Vagina (tissue), 2 donors: ENCODE measurements around the gene CDH4. TPM values are rescaled to one million over a fixed set of nuclear protein-coding genes. Genes with fewer than 3 reads are reported as not detected.

Experiments used
- DNase-seq, 2 donors: peaks; one replicate each; pipeline ENCODE4 v3.0.0-alpha.2; 2017; ENCODE audit errors: extremely low spot score in 2 of 2
- H3K27ac ChIP-seq: fragments of 200-600 bp; sonication (generic); one replicate; pipeline ENCODE4 v1.5.1; 2019
- H3K27me3 ChIP-seq: fragments of 200-600 bp; sonication (generic); one replicate; pipeline ENCODE4 v1.5.1; 2019
- H3K36me3 ChIP-seq, 2 donors: fragments of 200-600 bp; sonication (generic); one replicate each; pipeline ENCODE4 v1.5.1; 2017 to 2019
- H3K4me1 ChIP-seq: fragments of 200-600 bp; sonication (generic); one replicate; pipeline ENCODE4 v1.5.1; 2019
- H3K4me3 ChIP-seq, 2 donors: fragments of 200-600 bp; sonication (generic); 1 replicate in 1 of 2; 2 replicates in 1 of 2; pipeline ENCODE4 v1.5.1; 2016 to 2019
- H3K9me3 ChIP-seq: fragments of 200-600 bp; sonication (generic); one replicate; pipeline ENCODE4 v1.5.1; 2019
- CTCF ChIP-seq, 3 experiments: fragments of 450-650 bp in 2 of 3; fragments of 200-600 bp in 1 of 3; sonication (generic) in 1 of 3; IDR thresholded peaks; one replicate each; pipeline ENCODE4 v1.5.1; 2017 to 2019; ENCODE audit warnings: antibody characterized with exemption in 3 of 3, mild to moderate bottlenecking in 2 of 3, moderate library complexity in 2 of 3
- POLR2A ChIP-seq, 2 donors: fragments of 450-650 bp; IDR thresholded peaks; one replicate each; pipeline ENCODE4 v1.6.1; 2017; ENCODE audit warnings: antibody characterized with exemption in 2 of 2, mild to moderate bottlenecking in 2 of 2, moderate library complexity in 2 of 2
- POLR2AphosphoS5 ChIP-seq, 2 donors: sonication (generic); formaldehyde crosslinking; IDR thresholded peaks; one replicate each; pipeline ENCODE4 v1.9.0; 2017; ENCODE audit warnings: antibody characterized with exemption in 2 of 2, mild to moderate bottlenecking in 2 of 2, low read depth in 1 of 2; ENCODE audit not compliant: insufficient read depth in 1 of 2
- intact Hi-C: fragments of 100-400 bp; cut with DNase I; formaldehyde crosslinking; loops from one replicate; pipeline ENCODE4 v1.15.1; 2023
- total RNA-seq: library from RNA; depleted of rRNA; stranded (reverse); fragments of >200 nt; gene quantifications from one replicate; pipeline ENCODE4 v1.2.3, GENCODE V29; 2016

The CDH4 gene
- total RNA-seq, 1 donor from 2014 or later: 0.25 TPM

GRCh38 chr20:61723529-61724257 lies 471.6 kb downstream of the CDH4 start:
- no peaks in the 10 kb centered on the region for H3K9me3 ChIP-seq
- H3K27me3 ChIP-seq: no peaks in the 10 kb centered on the region
- intact Hi-C loops: no loop called here
- H3K4me3 ChIP-seq: no peak overlapping the region
- TF ChIP-seq POLR2AphosphoS5 (IDR thresholded peaks at IDR 0.05; ENCODE audit: insufficient read depth in 1 of 2, low read depth in 1 of 2) (no peak), POLR2A (IDR thresholded peaks at IDR 0.05) (no peak), CTCF (IDR thresholded peaks at IDR 0.05) (no peak)
- H3K36me3 ChIP-seq: no peaks in the 10 kb centered on the region
- H3K27ac ChIP-seq: no peak overlapping the region
- H3K4me1 ChIP-seq: no peaks in the 10 kb centered on the region
- no peak for DNase-seq

- no peak overlapping the region for H3K4me3 ChIP-seq
- H3K9me3 ChIP-seq: no peaks in the 10 kb centered on the region
- intact Hi-C loops: no loop called here
- DNase-seq: no peak
- H3K27ac ChIP-seq: no peak overlapping the region
- no peaks in the 10 kb centered on the region for H3K4me1 ChIP-seq
- no peaks in the 10 kb centered on the region for H3K36me3 ChIP-seq
- no peaks in the 10 kb centered on the region for H3K27me3 ChIP-seq
- TF ChIP-seq POLR2AphosphoS5 (IDR thresholded peaks at IDR 0.05; ENCODE audit: insufficient read depth in 1 of 2, low read depth in 1 of 2) (no peak), POLR2A (IDR thresholded peaks at IDR 0.05) (no peak), CTCF (IDR thresholded peaks at IDR 0.05) (no peak)
These were observed 472.3 kb downstream of the CDH4 start for GRCh38 chr20:61724376-61724775.

DNA sequence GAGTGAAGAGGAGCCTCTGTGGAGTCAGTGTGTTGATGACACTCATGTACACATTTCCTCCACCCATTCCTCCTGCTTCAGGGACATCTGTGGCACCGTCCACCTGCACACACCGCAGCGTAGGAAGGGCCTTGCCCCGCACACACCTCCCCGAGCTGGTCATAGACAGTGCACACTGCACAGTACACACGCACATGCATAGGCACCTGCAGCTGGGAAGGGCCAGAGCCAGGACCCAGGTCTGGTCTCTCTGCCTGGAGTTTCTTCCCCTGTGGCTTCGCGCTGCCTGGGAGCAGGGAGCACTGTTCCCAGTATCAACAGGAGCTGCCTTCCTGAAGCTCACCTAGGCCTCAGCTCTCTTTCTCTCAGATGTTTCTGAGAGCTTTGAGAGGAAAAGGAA lies 473.1 kb downstream of the CDH4 start:
- Histone ChIP-seq H3K9me3 (no peaks in the 10 kb centered on the region), H3K4me1 (no peaks in the 10 kb centered on the region), H3K27me3 (no peaks in the 10 kb centered on the region), H3K4me3 (no peak overlapping the region), H3K36me3 (no peaks in the 10 kb centered on the region), H3K27ac (no peak overlapping the region)
- TF ChIP-seq CTCF (IDR thresholded peaks at IDR 0.05): no peak
- intact Hi-C loops: no loop called here
- DNase-seq: no peak

GRCh38 chr20:61725966-61726365 lies 473.9 kb downstream of the CDH4 start:
- intact Hi-C loops: no loop called here
- DNase-seq: no peak
- Histone ChIP-seq H3K4me1 (no peaks in the 10 kb centered on the region), H3K4me3 (no peak overlapping the region), H3K36me3 (no peaks in the 10 kb centered on the region), H3K27me3 (no peaks in the 10 kb centered on the region), H3K27ac (no peak overlapping the region), H3K9me3 (no peaks in the 10 kb centered on the region)
- no peak for TF ChIP-seq POLR2AphosphoS5 (IDR thresholded peaks at IDR 0.05; ENCODE audit: insufficient read depth in 1 of 2, low read depth in 1 of 2)
- TF ChIP-seq POLR2A (IDR thresholded peaks at IDR 0.05): no peak
- no peak for TF ChIP-seq CTCF (IDR thresholded peaks at IDR 0.05)

GRCh38 chr20:61726979-61727378 lies 474.9 kb downstream of the CDH4 start:
- H3K9me3 ChIP-seq: no peaks in the 10 kb centered on the region
- no peaks in the 10 kb centered on the region for H3K4me1 ChIP-seq
- H3K27me3 ChIP-seq: no peaks in the 10 kb centered on the region
- DNase-seq: no peak
- intact Hi-C loops: no loop called here
- H3K4me3 ChIP-seq: no peak overlapping the region
- H3K36me3 ChIP-seq: no peaks in the 10 kb centered on the region
- TF ChIP-seq POLR2A (IDR thresholded peaks at IDR 0.05) (no peak), POLR2AphosphoS5 (IDR thresholded peaks at IDR 0.05; ENCODE audit: insufficient read depth in 1 of 2, low read depth in 1 of 2) (no peak)
- no peak overlapping the region for H3K27ac ChIP-seq
